ENCODE data around the gene SH3BP2. TPM values are rescaled to one million over a fixed set of nuclear protein-coding genes. Genes with fewer than 3 reads are reported as not detected.

SH3BP2 gene
- polyA plus RNA-seq, 1 donor (not counting 4 experiments of a cell fraction or from before 2014, with no cell fraction given): 11.2 TPM

DNA sequence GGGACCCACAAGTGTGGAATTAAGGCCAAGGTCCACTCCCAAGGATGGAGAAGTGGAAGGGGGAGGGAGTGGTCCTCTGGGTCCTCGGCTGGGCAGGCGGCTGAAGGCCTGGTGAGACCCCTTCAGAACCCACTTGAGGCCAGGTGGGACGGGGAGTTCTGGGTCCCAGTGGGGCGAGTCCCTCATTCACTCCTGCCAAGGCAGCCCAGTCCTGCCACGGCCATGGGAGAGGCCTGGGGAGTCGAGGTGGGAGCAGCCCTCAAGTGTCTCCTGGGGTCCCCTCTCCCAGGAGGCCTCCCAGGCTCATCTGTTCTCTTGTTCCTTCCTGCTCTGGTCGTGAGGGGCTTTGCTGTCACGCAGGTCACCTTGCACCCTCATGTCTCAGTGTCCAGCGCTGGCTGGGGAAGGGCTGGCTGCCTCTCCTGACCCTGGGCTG lies 6.1 kb upstream of the SH3BP2 start:
- Histone ChIP-seq H2AFZ (ENCODE audit: control insufficient read depth, low read length) (no peak overlapping the region), H3K79me2 (ENCODE audit: control insufficient read depth, insufficient read depth, low read length) (no peaks in the 10 kb centered on the region), H3K4me2 (ENCODE audit: control insufficient read depth, extremely low read depth, insufficient read depth, low read depth, low read length) (no peak overlapping the region), H3K36me3 (ENCODE audit: control insufficient read depth in 2 of 2, extremely low read depth in 1 of 2, insufficient read depth in 2 of 2, low read length in 2 of 2) (no peaks in the 10 kb centered on the region), H3K4me3 (ENCODE audit: control insufficient read depth in 2 of 3, extremely low read depth in 1 of 3, insufficient read depth in 2 of 3, low read depth in 1 of 3, low read length in 3 of 3) (no peak overlapping the region), H3K27ac (ENCODE audit: control insufficient read depth, insufficient read depth, low read length) (no peak overlapping the region), H3K9me1 (ENCODE audit: control insufficient read depth, extremely low read depth, insufficient read depth, low read length) (no peaks in the 10 kb centered on the region), H3K4me1 (ENCODE audit: control insufficient read depth, extremely low read depth, insufficient read depth, low read length) (no peaks in the 10 kb centered on the region), H3K9ac (ENCODE audit: control insufficient read depth, extremely low read depth, insufficient read depth, low read length) (no peak overlapping the region), H3K9me3 (ENCODE audit: control insufficient read depth, low read depth, low read length) (no peaks in the 10 kb centered on the region), H4K20me1 (ENCODE audit: control insufficient read depth, extremely low read depth, insufficient read depth, low read length) (no peaks in the 10 kb centered on the region), H3K27me3 (ENCODE audit: control insufficient read depth, extremely low read depth, insufficient read depth, low read length) (peaks cover 15% of the 10 kb centered on the region)
- DNase-seq (ENCODE audit: low read depth, low spot score) (no peak), FAIRE-seq (no peak)
- TF ChIP-seq CTCF (optimal IDR thresholded peaks at IDR 0.05 in 1 of 3, IDR thresholded peaks at IDR 0.05 in 1 of 3, conservative IDR thresholded peaks at IDR 0.05 in 1 of 3; ENCODE audit: extremely low read depth in 1 of 3, insufficient read depth in 2 of 3, low read length in 3 of 3): no peak
- no peak for TF ChIP-seq EZH2 (IDR thresholded peaks at IDR 0.05; ENCODE audit: low read length)
- dilution Hi-C loops (cut with MboI; ENCODE audit: extremely low pct_ligation_motif_present, low sequenced_read_pairs): no loop called here

DNA sequence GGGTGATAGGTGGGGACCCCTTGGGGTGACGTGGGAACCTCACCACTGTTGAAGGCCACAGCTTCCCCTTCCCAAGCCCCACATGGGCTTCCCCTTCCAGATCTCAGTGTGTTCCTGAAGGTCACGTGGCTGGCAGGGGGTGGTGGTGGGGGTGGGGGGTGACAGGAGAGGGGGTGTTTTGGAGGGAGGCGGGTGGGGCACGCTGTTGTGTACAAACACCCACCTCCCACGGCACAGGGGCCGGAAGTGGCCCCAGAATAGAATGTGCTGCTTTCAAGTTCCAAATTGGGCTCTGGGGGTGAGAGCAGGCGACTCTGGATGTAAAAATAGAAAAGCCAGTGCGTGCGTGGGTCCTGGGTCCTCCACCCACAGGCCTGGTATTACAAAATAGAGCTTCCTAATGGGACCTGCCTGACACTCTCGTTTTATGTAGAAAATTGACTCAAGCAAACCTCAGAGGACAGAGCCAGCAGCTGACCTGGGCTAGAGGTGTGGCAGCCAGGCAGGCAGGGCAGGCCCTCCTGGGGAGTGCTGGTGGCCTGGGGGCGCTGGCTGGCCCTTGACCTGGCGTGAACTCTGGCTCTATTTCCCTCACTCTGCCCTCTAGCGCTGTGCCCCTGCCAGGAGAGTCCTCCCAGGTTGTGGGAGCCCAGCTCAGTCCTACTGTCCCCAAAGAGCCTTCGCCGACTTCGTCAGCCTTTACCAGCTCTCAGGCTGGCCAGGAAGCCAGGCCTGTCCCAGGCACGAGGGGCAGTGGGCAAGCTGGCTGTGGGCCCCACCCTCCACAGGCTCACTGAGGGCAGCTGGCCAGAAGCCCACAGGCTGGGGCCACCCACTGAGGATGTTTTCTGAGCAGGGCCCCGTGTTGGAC lies 5.4 kb upstream of the SH3BP2 start:
- no peak overlapping the region for H3K4me3 ChIP-seq (ENCODE audit: control insufficient read depth in 2 of 3, extremely low read depth in 1 of 3, insufficient read depth in 2 of 3, low read depth in 1 of 3, low read length in 3 of 3)
- no peak overlapping the region for H3K4me2 ChIP-seq (ENCODE audit: control insufficient read depth, extremely low read depth, insufficient read depth, low read depth, low read length)
- H3K9me1 ChIP-seq (ENCODE audit: control insufficient read depth, extremely low read depth, insufficient read depth, low read length): no peaks in the 10 kb centered on the region
- H2AFZ ChIP-seq (ENCODE audit: control insufficient read depth, low read length): no peak overlapping the region
- no peak overlapping the region for H3K9ac ChIP-seq (ENCODE audit: control insufficient read depth, extremely low read depth, insufficient read depth, low read length)
- no peaks in the 10 kb centered on the region for H3K36me3 ChIP-seq (ENCODE audit: control insufficient read depth in 2 of 2, extremely low read depth in 1 of 2, insufficient read depth in 2 of 2, low read length in 2 of 2)
- no peaks in the 10 kb centered on the region for H3K9me3 ChIP-seq (ENCODE audit: control insufficient read depth, low read depth, low read length)
- no peaks in the 10 kb centered on the region for H3K4me1 ChIP-seq (ENCODE audit: control insufficient read depth, extremely low read depth, insufficient read depth, low read length)
- no peaks in the 10 kb centered on the region for H3K79me2 ChIP-seq (ENCODE audit: control insufficient read depth, insufficient read depth, low read length)
- no peaks in the 10 kb centered on the region for H4K20me1 ChIP-seq (ENCODE audit: control insufficient read depth, extremely low read depth, insufficient read depth, low read length)
- peaks cover 20% of the 10 kb centered on the region for H3K27me3 ChIP-seq (ENCODE audit: control insufficient read depth, extremely low read depth, insufficient read depth, low read length)
- no peak for TF ChIP-seq CTCF (optimal IDR thresholded peaks at IDR 0.05 in 1 of 3, IDR thresholded peaks at IDR 0.05 in 1 of 3, conservative IDR thresholded peaks at IDR 0.05 in 1 of 3; ENCODE audit: extremely low read depth in 1 of 3, insufficient read depth in 2 of 3, low read length in 3 of 3)
- no peak for TF ChIP-seq EZH2 (IDR thresholded peaks at IDR 0.05; ENCODE audit: low read length)
- FAIRE-seq (no peak), DNase-seq (ENCODE audit: low read depth, low spot score) (no peak)
- H3K27ac ChIP-seq (ENCODE audit: control insufficient read depth, insufficient read depth, low read length): no peak overlapping the region
- dilution Hi-C loops (cut with MboI; ENCODE audit: extremely low pct_ligation_motif_present, low sequenced_read_pairs): no loop called here

Measured in keratinocyte (primary cell).